ENCODE results near the gene PRRT3.

The PRRT3 gene
- total RNA-seq, result 8.8 to 11.0 reads per million in 2 donors

DNA sequence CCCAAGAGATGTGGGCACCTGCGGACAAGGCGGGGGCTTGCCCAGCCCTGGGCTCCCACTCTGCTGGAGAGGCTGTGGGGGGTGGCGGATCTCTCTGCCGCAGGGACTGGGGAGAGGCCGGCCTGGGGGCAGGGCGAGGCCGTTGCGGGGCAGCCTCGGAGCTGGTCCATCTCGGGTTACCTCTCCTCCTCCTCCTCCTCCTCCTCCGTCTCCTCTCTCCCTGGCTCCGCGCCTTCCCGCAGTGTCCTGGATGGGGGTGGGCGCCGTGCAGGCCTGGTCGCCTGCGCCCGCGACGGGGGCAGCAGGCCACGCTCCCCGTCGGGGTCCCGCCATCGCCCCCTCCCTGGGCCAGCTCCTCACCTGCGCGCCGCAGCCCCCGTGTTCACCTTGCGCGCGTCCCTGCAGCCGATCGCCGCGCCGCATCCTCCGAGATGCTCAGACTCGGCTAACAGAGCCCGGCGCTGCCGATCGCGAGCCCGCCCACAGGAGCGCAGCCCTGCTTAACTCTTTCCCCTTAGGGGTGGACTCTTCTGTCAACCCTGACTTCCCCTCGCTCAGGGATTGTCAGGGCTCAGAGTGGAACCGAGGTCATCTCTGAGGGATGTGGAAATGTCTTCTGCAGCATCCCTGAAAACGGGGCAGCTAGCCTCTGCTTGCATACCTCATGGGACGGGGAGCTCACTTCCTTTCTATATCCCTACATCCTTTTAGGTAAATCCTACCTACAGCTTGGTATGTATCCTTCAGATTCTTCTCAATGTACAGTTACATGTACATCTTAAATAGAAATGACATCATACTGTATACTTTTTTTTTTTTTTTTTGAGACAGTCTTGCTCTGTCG, at the start of gene PRRT3:
PRRT3 (minus strand) TSS at position 447 of the 844 bp plus-strand sequence. CDS start 2,293 bp downstream, outside the sequence.
- DNase-seq, result peak; percentile 19

GRCh38 chr3:10000686-10001085, 48.5 kb upstream of the PRRT3 start:
- no peak for DNase-seq

DNA sequence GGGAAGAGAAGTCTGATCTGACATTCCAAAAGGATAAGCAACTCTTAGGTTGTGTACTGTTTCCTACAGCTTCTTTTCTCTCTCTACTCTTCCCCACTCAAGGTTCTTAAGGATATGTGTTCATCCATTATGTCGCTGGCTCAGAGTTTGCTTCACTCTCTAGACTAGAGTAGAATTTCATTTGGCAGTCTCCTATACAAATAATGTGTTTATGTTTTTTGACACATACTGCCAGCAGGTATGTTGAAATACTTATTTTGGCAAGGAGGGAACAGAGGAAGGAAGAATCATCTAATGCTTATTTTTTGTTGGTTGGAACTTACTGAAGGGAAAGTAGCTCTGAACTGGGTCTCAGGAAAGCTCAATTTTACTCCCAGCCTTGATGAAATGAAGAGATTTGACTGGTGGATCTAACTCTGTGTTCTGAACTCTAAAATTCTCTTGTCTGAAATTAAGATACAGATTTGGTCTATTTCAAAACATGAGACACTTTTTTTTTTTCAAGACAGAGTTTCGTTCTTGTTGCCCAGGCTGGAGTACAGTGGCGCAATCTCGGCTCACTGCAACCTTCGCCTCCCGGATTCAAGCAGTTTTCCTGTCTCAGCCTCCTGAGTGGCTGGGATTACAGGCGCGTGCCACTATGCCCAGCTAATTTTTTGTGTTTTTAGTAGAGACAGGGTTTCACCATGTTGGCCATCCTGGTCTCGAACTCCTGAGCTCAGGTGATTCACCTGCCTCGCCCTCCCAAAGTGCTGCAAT, 42.1 kb upstream of the PRRT3 start:
- DNase-seq, result no peak

- no peak for DNase-seq
These were observed 34.1 kb upstream of the PRRT3 start for GRCh38 chr3:9986230-9986725.

GRCh38 chr3:9980251-9980650, 28.0 kb upstream of the PRRT3 start:
- no peak for DNase-seq

- no peak for DNase-seq
These were observed 26.6 kb upstream of the PRRT3 start for GRCh38 chr3:9978710-9979305.

GRCh38 chr3:9976721-9977709, 24.8 kb upstream of the PRRT3 start:
- DNase-seq, result no peak

- no peak for DNase-seq
These were observed 17.9 kb upstream of the PRRT3 start for GRCh38 chr3:9970020-9970652.

DNA sequence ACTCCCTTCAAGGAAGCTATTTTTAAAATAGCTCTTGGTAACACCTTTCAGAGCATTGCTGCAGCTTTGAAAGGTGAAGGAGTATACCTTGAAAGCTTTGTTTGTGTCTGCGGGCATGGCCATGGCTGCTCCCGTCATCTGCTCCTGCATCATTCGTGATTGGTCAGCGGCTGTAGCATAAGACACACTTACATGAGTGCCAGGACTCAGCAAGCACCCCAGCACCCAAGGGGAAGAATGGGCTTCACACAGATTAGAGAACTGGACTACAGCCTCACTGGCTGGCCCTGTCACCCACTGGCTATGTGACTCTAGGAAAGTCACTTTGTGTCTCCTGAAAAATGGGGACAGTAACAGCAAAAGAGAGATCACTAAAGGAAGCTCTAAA, 17.4 kb upstream of the PRRT3 start:
- DNase-seq, result no peak

DNA sequence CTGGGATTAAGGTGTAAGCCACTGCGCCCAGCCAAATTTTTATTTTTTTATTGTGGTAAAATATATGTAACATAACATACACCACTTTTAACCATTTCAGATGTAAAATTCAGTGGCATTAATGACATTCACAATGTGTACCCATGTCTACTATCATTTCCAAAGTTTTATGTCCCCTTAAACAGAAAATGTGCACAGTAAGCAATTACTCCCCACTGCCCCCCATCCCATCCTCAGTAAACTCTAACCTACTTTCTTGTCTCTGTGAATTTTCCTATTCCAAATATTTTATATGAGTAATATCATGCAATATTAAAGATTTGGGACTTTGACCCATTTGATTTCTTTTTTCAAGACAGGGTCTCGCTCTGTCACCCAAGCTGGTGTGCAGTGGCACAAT, 14.6 kb upstream of the PRRT3 start:
- DNase-seq, result no peak

DNA sequence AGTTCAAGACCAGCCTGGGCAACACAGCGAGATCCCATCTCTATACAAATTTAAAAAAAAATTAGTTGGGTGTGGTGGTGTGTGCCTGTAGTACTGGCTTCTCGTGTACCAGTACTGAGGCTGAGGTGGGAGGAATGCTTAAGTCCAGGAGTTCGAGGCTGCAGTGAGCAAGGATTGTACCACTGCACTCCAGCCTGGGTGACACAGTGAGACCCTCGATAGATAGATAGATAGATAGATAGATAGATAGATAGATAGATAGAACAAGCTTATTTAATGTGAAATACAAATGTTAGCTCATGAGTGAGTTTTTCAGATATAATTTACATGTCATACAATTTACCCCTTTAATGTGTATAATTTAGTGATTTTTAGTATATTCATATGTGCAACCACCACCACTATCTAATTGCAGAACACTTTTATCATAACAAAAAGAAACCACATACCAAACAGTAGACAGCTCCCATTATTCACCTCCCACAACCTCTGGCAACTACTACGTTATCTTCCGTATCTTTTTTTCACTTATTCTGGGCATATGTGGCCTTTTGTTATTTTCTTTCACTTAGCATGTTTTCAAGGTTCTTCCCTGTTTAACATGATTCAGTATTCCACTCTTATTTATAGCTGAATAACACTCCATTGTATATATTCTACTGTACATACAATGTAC, 13.1 kb upstream of the PRRT3 start:
- DNase-seq, result no peak

- no peak for DNase-seq
These were observed 5.0 kb upstream of the PRRT3 start for GRCh38 chr3:9957214-9957613.

GRCh38 chr3:9955611-9956352, 3.6 kb upstream of the PRRT3 start:
- no peak for DNase-seq

DNA sequence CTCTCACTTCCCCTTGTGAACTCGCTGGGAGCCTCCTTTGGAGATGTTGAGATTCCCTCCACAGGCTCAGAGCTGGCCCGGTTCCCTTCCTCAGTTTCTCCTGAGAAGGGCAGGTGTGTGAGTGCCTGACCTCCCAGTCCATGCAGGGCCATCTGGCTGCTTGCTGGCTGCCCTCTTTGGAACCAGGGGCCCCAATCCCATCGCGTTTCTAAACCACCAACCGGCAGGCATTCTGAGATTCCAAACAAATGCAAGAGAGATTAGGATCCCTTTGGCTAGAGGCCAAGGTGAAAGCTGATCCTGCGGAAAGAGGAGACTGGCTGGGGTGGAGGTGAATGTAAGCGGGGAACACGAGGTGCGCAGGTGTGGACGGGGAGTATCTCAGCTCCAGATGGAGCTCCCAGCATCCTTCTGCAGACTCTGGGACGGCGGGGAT, 2.9 kb upstream of the PRRT3 start:
- no peak for DNase-seq

- no peak for DNase-seq
These were observed 628 bp downstream of the PRRT3 start for GRCh38 chr3:9951598-9951961.

DNA sequence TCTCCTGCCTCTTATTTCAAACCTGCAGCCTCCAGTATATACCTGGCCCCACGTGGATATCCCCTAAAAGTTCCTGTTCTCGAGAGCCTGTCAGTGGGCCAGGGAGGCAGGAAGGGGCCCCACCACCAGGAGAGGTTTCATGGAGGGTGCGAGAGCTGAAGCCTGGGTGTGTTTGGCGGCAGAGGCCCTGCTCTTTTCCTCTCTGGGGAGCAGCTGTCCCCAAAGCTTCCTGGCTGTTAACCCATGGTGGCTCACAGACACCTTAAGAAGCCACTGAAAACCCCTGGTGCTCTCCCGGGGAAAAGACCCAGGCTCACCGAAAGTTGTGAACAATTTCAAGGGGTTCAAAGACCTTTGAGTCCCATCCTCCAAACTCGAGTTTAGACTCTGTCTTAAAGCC, 1.1 kb downstream of the PRRT3 start:
- no peak for DNase-seq

GRCh38 chr3:9949626-9950025, 2.6 kb downstream of the PRRT3 start:
- DNase-seq, result no peak

- no peak for DNase-seq
These were observed 3.1 kb downstream of the PRRT3 start for GRCh38 chr3:9949115-9949514.

DNA sequence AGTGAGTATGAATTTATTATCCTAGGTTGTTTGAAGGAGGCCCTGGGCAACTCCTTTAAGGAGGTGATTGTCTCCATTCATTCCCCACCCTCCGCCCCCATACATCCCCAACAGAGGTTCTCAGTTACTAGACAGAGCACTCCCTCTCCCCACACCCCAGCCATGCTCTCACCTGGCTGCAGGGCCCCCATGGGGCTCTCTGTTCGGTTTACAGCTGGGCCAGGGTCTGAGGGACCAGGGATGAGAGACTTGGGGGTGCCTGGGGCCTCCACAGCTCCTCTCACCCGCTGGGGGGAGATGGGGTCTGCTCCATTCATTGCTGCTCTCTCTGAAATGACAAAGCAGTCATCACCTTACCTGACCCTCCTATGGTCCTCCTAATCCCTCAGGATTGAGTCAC, 3.6 kb downstream of the PRRT3 start:
- no peak for DNase-seq

All from activated gamma-delta T cell (primary cell).